GM18951 (cell line): ENCODE measurements around the gene DTNA.

Experiments
- POLR2A ChIP-seq: IDR thresholded peaks from 4 replicates; pipeline ENCODE4 v1.6.1; 2011; ENCODE audit warnings: mild to moderate bottlenecking; ENCODE audit not compliant: insufficient read length, insufficient read depth; ENCODE audit errors: extremely low read depth
- in situ Hi-C: fragments of 300-500 bp; cut with MboI; formaldehyde crosslinking; loops from one replicate; pipeline ENCODE4 v1.12.0; 2022; ENCODE audit warnings: low sequenced_read_pairs, mixed read lengths, inconsistent platforms; ENCODE audit not compliant: unreplicated experiment

Gene DTNA

GRCh38 chr18:34809451-34810072 lies 99.5 kb downstream of the DTNA start:
- in situ Hi-C loops: no loop called here
- TF ChIP-seq POLR2A: no peak

GRCh38 chr18:34816183-34816582 lies 106.1 kb downstream of the DTNA start:
- no peak for TF ChIP-seq POLR2A
- in situ Hi-C loops: no loop called here

- TF ChIP-seq POLR2A: no peak
- in situ Hi-C loops: no loop called here
Observed at GRCh38 chr18:34817636-34818035, 107.5 kb downstream of the DTNA start.

- in situ Hi-C loops: no loop called here
- no peak for TF ChIP-seq POLR2A
Observed at GRCh38 chr18:34818064-34818463, 108.0 kb downstream of the DTNA start.

GRCh38 chr18:34820360-34821065 lies 110.4 kb downstream of the DTNA start:
- no peak for TF ChIP-seq POLR2A

GRCh38 chr18:34821669-34822210 lies 111.6 kb downstream of the DTNA start:
- in situ Hi-C loops: no loop called here
- TF ChIP-seq POLR2A: no peak

More at GRCh38 chr18:34820360-34821065, 110.4 kb downstream of the DTNA start:
- in situ Hi-C loops: no loop called here

- no peak for TF ChIP-seq POLR2A
- in situ Hi-C loops: no loop called here
Observed at GRCh38 chr18:34828093-34828492, 118.0 kb downstream of the DTNA start.

- in situ Hi-C loops: no loop called here
- no peak for TF ChIP-seq POLR2A
Observed at GRCh38 chr18:34834897-34835296, 124.8 kb downstream of the DTNA start.

- in situ Hi-C loops: no loop called here
- TF ChIP-seq POLR2A: no peak
Observed at GRCh38 chr18:34835466-34835865, 125.4 kb downstream of the DTNA start.

GRCh38 chr18:34837769-34838272 lies 127.7 kb downstream of the DTNA start:
- in situ Hi-C loops: no loop called here
- no peak for TF ChIP-seq POLR2A

GRCh38 chr18:34838669-34839068 lies 128.6 kb downstream of the DTNA start:
- in situ Hi-C loops: no loop called here
- TF ChIP-seq POLR2A: no peak

GRCh38 chr18:34840256-34840826 lies 130.2 kb downstream of the DTNA start:
- in situ Hi-C loops: no loop called here
- no peak for TF ChIP-seq POLR2A

- TF ChIP-seq POLR2A: no peak
- in situ Hi-C loops: no loop called here
Observed at GRCh38 chr18:34841891-34842290, 131.8 kb downstream of the DTNA start.
